Natural killer cell (primary cell): ENCODE results near the gene NDST3. TPM values are rescaled to one million over a fixed set of nuclear protein-coding genes. Genes with fewer than 3 reads are reported as not detected.
"Not testable (repeated sequence)": the region's sequence is repeated elsewhere in the genome, so short reads cannot be mapped to it uniquely, and the experiment has no call there.

Experiments used
- ATAC-seq, 3 donors: fragments of 150-1000 bp in 2 of 3; fragments of 200-7000 bp in 1 of 3; cut with Tn5 transposase; 1 replicate in 1 of 3; 2 replicates in 2 of 3; pipeline ENCODE4 v1.10.0; 2021; ENCODE audit warnings: mild to moderate bottlenecking in 2 of 3, moderate library complexity in 2 of 3
- DNase-seq, 2 donors: peaks; one replicate each; pipeline versions ENCODE4 v3.0.0 to v3.0.0-alpha.2; 2013 to 2021; ENCODE audit warnings: mixed read lengths in 1 of 2
- H3K27ac ChIP-seq: one replicate; pipeline ENCODE4 v1.5.1; 2013; ENCODE audit warnings: mild to moderate bottlenecking, low read length
- H3K27me3 ChIP-seq: one replicate; pipeline ENCODE4 v1.6.1; 2013; ENCODE audit warnings: low read length; ENCODE audit not compliant: control insufficient read depth, insufficient read depth
- H3K36me3 ChIP-seq: one replicate; pipeline ENCODE4 v1.6.1; 2013; ENCODE audit warnings: low read length; ENCODE audit not compliant: control insufficient read depth, insufficient read depth
- H3K4me1 ChIP-seq: one replicate; pipeline ENCODE4 v1.6.1; 2013; ENCODE audit warnings: low read length; ENCODE audit not compliant: control insufficient read depth, insufficient read depth
- H3K4me3 ChIP-seq: one replicate; pipeline ENCODE4 v1.5.1; 2013; ENCODE audit warnings: low read length
- H3K9me3 ChIP-seq: one replicate; pipeline ENCODE4 v1.6.1; 2013; ENCODE audit warnings: low read length; ENCODE audit not compliant: control insufficient read depth, insufficient read depth
- H3K27ac Mint-ChIP-seq, 2 donors: one replicate each; pipeline ENCODE4 v1.8.0; 2022; ENCODE audit warnings: mild to moderate bottlenecking in 2 of 2, mixed read lengths in 2 of 2, moderate library complexity in 1 of 2
- H3K27me3 Mint-ChIP-seq, 2 donors: one replicate each; pipeline ENCODE4 v1.8.0; 2022; ENCODE audit warnings: low read depth in 2 of 2, mixed read lengths in 2 of 2
- H3K36me3 Mint-ChIP-seq: one replicate; pipeline ENCODE4 v1.8.0; 2022; ENCODE audit warnings: mixed read lengths
- H3K4me1 Mint-ChIP-seq, 2 donors: one replicate each; pipeline ENCODE4 v1.8.0; 2022; ENCODE audit warnings: mixed read lengths in 2 of 2
- H3K4me3 Mint-ChIP-seq: one replicate; pipeline ENCODE4 v1.8.0; 2022; ENCODE audit warnings: mild to moderate bottlenecking, moderate library complexity, mixed read lengths
- H3K9me3 Mint-ChIP-seq, 2 donors: one replicate each; pipeline ENCODE4 v1.8.0; 2022; ENCODE audit warnings: mixed read lengths in 2 of 2
- WGBS: methylation state at CpG from one replicate; pipeline ENCODE4 v1.1.7; 2013; ENCODE audit warnings: missing lambda C conversion rate; ENCODE audit not compliant: insufficient coverage; 5-methylcytosine and 5-hydroxymethylcytosine counted together
- intact Hi-C: fragments of 100-400 bp; cut with micrococcal nuclease; formaldehyde crosslinking; loops from one replicate; pipeline ENCODE4 v1.14.2; 2022
- total RNA-seq, 4 donors: library from RNA; stranded (reverse); fragments of 120-200 nt in 1 of 4; gene quantifications; one replicate each; pipeline versions ENCODE4 v1.2.3 to v1.2.4, GENCODE V29; 2013 to 2022
- TF ChIP-seq, protein P1 (sequence below): fragments of 200-600 bp; IDR thresholded peaks from one replicate; pipeline ENCODE4 v1.8.0; 2022; ENCODE audit warnings: antibody characterized with exemption

Gene NDST3
- total RNA-seq, 3 donors from 2014 or later (not counting 1 experiment from before 2014, with no cell fraction given) = not detected

DNA sequence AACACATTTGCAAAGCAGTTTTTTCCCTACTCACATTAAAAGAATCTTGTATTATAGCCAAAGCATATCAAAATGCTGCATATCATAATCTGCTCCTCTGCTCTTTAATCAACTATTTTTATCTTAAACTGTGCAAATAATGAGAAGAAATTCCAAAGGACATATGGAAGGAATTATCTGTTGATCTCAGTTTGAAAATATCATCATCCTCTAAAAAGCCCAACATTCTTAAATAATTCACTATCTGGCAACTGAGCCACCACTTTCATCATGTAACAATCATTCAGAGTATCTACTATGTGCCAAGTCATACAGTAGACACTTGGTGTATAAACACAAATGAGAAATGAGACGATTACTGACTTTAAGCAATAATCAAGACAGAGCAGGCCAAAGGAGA lies 255.5 kb downstream of the NDST3 start:
- Histone ChIP-seq H3K36me3 (no peaks in the 10 kb centered on the region), H3K27me3 (no peaks in the 10 kb centered on the region), H3K9me3 (no peaks in the 10 kb centered on the region), H3K27ac (no peak overlapping the region), H3K4me1 (no peaks in the 10 kb centered on the region), H3K4me3 (no peak overlapping the region)
- H3K4me1 Mint-ChIP-seq = no peaks in the 10 kb centered on the region
- no peaks in the 10 kb centered on the region for H3K27me3 Mint-ChIP-seq
- DNase-seq (no peak), ATAC-seq (no peak)
- intact Hi-C loops = no loop called here
- no peaks in the 10 kb centered on the region for H3K36me3 Mint-ChIP-seq
- no CpG with 5 or more reads among the region's 1 CpG for WGBS
- no peak overlapping the region for H3K27ac Mint-ChIP-seq
- H3K4me3 Mint-ChIP-seq = no peak overlapping the region
- TF ChIP-seq, protein P1, sequence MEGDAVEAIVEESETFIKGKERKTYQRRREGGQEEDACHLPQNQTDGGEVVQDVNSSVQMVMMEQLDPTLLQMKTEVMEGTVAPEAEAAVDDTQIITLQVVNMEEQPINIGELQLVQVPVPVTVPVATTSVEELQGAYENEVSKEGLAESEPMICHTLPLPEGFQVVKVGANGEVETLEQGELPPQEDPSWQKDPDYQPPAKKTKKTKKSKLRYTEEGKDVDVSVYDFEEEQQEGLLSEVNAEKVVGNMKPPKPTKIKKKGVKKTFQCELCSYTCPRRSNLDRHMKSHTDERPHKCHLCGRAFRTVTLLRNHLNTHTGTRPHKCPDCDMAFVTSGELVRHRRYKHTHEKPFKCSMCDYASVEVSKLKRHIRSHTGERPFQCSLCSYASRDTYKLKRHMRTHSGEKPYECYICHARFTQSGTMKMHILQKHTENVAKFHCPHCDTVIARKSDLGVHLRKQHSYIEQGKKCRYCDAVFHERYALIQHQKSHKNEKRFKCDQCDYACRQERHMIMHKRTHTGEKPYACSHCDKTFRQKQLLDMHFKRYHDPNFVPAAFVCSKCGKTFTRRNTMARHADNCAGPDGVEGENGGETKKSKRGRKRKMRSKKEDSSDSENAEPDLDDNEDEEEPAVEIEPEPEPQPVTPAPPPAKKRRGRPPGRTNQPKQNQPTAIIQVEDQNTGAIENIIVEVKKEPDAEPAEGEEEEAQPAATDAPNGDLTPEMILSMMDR = no peak
- no peaks in the 10 kb centered on the region for H3K9me3 Mint-ChIP-seq

DNA sequence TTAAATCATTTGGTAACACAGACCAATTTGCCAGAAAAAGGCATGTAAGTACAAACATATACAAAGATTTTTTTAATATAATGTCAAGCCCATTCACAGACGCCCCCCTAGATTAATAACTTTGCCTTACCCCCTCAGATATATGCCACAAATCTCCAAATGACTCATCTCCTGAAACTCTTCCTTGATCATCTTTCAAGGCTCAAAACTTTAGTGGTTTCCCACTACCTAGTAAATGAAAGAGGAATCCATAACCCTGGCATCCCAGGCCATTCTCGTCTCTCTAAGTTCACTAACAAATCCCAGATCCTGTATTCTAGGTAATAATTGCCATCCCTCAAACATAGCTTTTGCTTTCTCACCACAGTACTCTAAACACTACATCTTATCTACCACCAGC lies 256.7 kb downstream of the NDST3 start:
- TF ChIP-seq, protein P1 = no peak
- Histone ChIP-seq H3K36me3 (no peaks in the 10 kb centered on the region), H3K4me3 (no peak overlapping the region), H3K4me1 (no peaks in the 10 kb centered on the region), H3K27ac (no peak overlapping the region), H3K9me3 (no peaks in the 10 kb centered on the region), H3K27me3 (no peaks in the 10 kb centered on the region)
- 79% methylated on average over 2 of the region's 2 CpGs for WGBS
- ATAC-seq = no peak
- Mint-ChIP-seq H3K9me3 (no peaks in the 10 kb centered on the region), H3K4me1 (no peaks in the 10 kb centered on the region), H3K4me3 (no peak overlapping the region), H3K36me3 (no peaks in the 10 kb centered on the region), H3K27me3 (no peaks in the 10 kb centered on the region), H3K27ac (no peak overlapping the region)
- no peak for DNase-seq
- intact Hi-C loops = no loop called here

DNA sequence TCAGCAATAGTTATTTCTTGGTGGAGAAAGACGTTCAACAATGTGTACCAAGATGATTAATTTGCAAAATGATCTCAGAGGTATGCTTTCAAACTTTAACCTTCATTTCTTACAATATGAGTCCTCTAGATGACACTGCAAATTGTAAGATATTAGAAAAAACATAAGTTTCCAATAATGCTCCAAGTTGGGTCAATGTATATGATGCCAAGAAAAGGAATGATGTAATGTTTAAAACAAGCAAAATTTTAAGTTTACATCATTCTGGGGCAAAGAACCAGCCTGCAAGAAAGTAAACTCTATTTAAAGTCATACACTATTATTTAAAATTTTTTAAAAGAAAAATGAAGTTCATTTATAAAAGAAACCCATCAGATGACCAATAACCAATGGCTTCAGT lies 262.4 kb downstream of the NDST3 start:
- ATAC-seq (no peak), DNase-seq (no peak)
- H3K27me3 ChIP-seq = no peaks in the 10 kb centered on the region
- no peaks in the 10 kb centered on the region for H3K36me3 ChIP-seq
- WGBS = no CpG with 5 or more reads among the region's 1 CpG
- Mint-ChIP-seq H3K4me3 (no peak overlapping the region), H3K36me3 (no peaks in the 10 kb centered on the region), H3K9me3 (no peaks in the 10 kb centered on the region), H3K27ac (no peak overlapping the region), H3K27me3 (no peaks in the 10 kb centered on the region), H3K4me1 (no peaks in the 10 kb centered on the region)
- TF ChIP-seq, protein P1 = no peak
- no peak overlapping the region for H3K27ac ChIP-seq
- H3K9me3 ChIP-seq = no peaks in the 10 kb centered on the region
- intact Hi-C loops = no loop called here
- no peaks in the 10 kb centered on the region for H3K4me1 ChIP-seq
- H3K4me3 ChIP-seq = no peak overlapping the region

DNA sequence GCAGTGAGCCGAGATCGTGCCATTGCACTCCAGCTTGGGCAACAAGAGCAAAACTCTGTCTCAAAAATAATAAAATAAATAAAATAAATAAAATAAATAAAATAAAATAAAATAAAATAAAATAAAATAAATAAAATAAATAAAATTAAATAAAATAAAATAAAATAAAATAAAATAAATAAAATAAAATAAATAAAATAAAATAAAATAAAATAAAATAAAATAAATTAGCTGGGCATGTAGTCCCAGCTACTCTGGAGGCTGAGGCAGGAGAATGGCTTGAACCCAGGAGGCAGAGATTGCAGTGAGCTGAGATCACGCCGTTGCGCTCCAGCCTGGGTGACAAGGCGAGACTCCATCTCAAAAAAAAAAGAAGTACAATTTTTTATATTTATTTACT lies 265.3 kb downstream of the NDST3 start:
- H3K27ac Mint-ChIP-seq, H3K9me3 ChIP-seq, H3K27me3 Mint-ChIP-seq, H3K4me3 Mint-ChIP-seq, H3K36me3 ChIP-seq, DNase-seq, H3K4me1 Mint-ChIP-seq, H3K36me3 Mint-ChIP-seq, intact Hi-C loops, H3K27me3 ChIP-seq, H3K4me3 ChIP-seq, H3K4me1 ChIP-seq, H3K9me3 Mint-ChIP-seq, H3K27ac ChIP-seq, ATAC-seq: not testable (repeated sequence)
- 100% methylated on average over 3 of the region's 6 CpGs for WGBS
